Measurements from ENCODE around the gene CRYM.
"Not testable (repeated sequence)": the region's sequence is repeated elsewhere in the genome, so short reads cannot be mapped to it uniquely, and the experiment has no call there.

The CRYM gene

GRCh38 chr16:21277045-21277926, 804 bp downstream of the CRYM start:
- no peak for DNase-seq

GRCh38 chr16:21276090-21276489, 2.0 kb downstream of the CRYM start:
- no peak for DNase-seq

DNA sequence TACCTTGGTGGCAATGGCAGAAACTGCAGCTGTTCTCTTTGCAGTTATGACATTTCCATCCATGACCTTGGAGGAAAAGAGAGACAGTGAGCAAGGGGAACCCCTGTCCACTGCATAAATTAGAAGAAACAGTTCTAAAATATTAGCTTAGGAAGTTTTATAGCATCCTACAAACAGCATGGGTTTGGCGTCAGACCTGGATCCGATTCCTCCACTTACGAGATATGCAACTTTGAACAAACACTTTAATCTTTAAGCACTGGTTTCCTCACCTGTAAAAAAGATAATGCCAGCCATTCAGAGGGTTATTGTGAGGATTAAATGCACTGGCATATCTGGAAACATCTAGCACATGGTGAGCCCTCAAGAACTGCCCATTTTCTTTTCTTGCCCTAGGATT, 2.6 kb downstream of the CRYM start:
- no peak for DNase-seq

DNA sequence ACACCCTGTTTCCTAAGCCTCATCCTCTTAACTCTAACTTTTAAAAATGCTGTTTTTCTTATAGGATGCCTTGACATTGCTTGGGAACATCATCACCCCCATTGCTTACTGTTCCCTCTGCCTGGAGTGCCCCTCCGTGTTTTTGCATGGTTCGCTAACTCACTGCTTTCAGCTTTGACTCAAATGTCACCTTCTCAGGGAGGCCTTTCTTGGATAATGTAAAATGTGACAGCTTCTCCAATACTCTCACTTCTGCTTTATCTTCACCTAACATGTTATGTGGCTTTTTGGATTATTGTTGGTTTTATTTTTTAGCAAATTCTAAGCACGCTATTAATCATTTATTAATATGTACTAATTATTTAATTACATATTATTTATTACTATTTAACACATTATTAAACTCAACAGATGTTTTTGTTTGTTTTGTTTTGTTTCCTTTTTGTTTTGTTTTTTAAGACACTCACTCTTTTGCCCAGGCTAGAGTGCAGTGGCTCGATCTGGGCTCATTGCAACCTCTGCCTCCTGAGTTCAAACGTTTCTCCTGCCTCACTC, 3.8 kb downstream of the CRYM start:
- DNase-seq = no peak

DNA sequence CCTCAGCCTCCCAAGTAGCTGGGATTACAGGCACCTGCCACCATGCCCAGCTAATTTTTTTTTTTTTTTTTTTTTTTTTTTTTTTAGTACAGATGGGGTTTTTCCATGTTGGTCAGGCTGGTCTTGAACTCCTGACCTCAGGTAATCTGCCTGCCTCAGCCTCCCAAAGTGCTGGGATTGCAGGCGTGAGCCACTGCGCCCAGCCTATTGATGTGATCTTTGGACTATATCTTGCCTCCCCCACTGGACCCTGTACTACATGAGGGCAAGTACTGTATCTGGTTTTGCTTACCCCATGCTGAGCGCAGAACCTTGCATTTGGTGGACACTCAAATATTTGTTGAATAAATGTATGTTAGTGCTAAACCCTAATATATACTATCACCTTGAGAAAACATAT, 5.3 kb downstream of the CRYM start:
- not testable (repeated sequence) for DNase-seq

GRCh38 chr16:21272253-21272652, 5.8 kb downstream of the CRYM start:
- DNase-seq = no peak

GRCh38 chr16:21268236-21268635, 9.9 kb downstream of the CRYM start:
- no peak for DNase-seq

GRCh38 chr16:21267298-21267697, 10.8 kb downstream of the CRYM start:
- DNase-seq = no peak

DNA sequence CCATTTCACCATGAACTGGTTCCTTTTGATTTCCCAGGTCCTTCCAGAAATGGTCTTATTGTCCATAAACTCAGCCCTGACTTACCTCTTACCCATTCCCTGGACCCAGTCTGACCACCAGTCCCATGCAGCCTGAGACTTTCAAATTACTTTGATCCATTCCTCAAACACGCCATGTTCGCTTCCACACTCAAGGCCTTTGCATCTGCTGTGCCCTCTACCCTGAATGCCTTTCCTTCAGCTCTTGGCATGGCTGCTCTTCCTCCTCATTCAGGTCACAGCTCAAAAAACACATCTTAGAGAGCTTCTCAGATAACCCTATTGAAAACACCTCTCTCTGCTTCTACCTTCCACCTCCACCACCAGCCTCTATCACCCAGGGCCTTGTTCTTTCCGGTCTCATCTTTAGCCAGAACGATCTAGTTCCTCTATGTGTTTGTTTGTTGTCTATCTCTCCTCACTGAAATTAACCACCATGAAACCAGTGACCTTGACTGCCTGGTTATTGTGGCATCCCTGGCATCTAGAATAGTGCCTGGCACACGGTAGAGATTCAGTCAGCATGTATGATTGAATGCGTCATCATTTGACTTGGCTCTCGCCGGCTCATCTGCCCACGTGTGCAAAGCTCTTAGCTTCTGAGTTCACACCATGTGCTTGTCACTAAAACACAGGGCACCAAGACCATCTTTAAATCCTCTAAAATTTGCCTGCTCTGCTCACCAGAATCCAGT, 12.8 kb downstream of the CRYM start:
- DNase-seq = no peak

DNA sequence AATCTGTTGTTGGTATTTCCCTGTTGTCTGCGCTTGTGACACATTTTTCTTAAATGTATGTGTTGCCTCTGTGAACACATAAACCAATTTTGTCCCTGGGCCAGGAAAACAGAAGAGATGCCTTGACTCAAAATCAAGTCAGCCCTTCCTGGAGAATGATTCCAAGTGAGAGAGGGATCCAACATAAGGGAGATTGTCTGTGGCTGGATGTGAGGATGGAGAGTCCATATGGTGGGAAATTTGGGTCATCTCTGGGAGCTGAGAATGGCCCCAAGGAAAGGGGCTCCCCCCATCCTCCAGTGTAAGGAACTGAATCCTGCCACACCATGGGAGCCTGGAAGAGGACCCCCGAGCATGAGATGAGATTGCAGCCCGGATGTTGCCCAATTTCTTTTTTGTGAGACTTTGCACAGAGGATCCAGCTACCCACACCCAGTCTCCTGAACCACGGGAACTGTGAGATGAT, 13.5 kb downstream of the CRYM start:
- DNase-seq = no peak

GRCh38 chr16:21263640-21264570, 14.2 kb downstream of the CRYM start:
- no peak for DNase-seq

GRCh38 chr16:21262779-21263639, 15.1 kb downstream of the CRYM start:
- no peak for DNase-seq

DNA sequence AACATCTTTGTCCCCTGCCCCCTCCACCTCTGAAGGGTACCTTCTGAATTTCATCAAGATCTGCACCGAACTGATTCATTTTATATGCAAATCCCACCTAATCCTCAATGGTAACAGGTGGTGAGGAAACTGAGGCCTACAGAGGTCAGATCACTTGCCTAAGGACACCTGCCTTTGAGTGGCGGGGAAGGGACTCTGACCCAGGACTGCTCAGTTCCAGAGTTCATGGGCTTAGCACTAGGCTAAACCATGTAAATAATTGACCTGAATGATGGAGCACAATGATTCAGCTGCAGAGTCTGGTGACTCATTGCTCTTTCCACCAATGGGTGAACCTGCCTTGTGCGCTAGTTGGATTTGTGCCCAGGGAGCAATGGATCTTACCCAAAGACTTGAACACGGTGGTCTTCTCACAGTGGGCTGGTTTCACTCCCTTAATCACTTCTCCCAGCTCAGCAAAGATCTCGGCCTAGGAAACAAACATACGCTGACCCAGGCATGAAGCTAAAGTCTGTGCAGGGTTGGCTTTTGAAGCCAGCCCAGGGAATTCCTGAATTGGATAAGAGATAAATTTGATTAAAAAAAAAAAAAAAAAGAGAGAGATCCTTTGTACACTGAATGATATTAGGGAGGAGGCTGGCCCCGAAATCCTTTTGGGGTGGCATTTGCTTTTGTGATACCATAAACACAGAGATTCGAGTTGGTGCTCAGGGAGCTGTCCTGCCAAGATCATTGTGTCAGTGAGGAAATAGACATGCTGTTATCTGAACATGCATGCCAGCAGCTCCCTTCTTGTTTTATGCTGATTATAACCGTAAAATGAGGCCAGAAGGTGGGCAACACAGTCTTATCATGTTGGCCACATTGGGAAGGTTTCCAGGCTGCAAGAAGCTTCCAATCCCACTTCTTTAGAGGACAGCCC, 17.0 kb downstream of the CRYM start:
- no peak for DNase-seq

DNA sequence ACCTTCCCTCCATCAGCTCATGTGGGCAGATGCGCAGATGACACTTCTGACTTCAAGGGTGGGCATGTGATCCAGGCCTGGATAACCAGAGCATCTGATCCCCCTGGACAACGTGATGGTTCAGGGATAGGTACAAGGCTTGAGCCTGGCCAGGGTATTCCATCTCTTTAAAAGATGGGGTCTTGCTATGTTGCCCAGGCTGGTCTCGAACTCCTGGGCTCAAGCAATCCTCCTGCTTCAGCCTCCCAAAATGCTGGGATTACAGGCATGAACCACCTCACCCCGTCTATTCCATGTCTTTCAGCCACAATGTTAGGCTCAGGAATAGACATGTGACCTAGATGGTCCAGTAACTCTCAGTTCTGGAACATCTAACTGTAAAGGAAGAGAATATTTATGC, 20.8 kb downstream of the CRYM start:
- no peak for DNase-seq

GRCh38 chr16:21256636-21257035, 21.5 kb downstream of the CRYM start:
- no peak for DNase-seq

GRCh38 chr16:21253470-21253869, 24.6 kb downstream of the CRYM start:
- DNase-seq = no peak

GRCh38 chr16:21250072-21250923, 27.8 kb downstream of the CRYM start:
- DNase-seq = no peak

- not testable (repeated sequence) for DNase-seq
Measured at GRCh38 chr16:21248179-21248578, 29.9 kb downstream of the CRYM start.

DNA sequence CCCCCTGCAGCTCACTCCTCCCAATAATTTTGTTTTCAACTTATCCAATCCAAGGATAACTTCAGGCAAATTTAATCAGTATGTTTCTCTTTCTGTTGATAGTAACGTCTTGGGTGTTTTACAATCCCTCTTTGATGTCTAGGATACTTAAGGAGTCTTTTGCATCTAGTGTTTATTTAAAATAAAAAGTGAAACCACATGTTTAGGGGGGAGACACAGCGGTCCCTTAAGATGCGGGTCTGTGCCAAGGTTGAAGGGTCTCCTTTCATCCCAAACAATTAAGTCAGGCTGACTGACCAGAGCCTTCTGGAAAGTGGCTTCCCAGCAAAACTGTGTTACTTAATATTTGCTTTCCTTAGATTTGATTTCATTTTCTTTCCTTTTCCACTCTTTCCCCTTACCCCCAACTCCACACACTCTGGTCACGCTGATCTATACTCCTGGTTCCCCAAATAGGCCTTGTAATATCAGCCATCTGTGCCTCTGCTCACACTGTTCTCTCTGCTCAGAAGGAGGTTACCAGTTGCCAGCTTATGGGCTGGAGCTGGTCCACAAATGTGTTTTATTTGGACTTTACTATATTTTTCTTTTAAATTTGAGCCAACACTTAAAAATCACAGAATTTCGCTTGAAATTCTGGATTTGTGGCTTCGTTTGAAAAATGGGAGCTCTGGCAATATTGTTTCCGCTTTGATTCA, 33.4 kb downstream of the CRYM start:
- DNase-seq = no peak

Measured in SIG-M5 (cell line).